GM12878 (cell line): ENCODE data around the gene GABRP.

ENCODE experiments used
- EP300 ChIP-seq, 2 experiments: fragments of 150-350 bp in 1 of 2; IDR thresholded peaks; 2 replicates each; pipeline ENCODE4 v1.6.1; 2011 to 2012; ENCODE audit warnings: low read depth in 2 of 2, low read length in 2 of 2, borderline replicate concordance in 1 of 2, improper control_type of control experiment in 1 of 2, inconsistent platforms in 1 of 2; ENCODE audit not compliant: control insufficient read depth in 1 of 2
- POLR2A ChIP-seq: IDR thresholded peaks from 2 replicates; pipeline ENCODE4 v1.6.1; 2011; ENCODE audit warnings: low read depth, mild to moderate bottlenecking, low read length
- ZNF384 ChIP-seq: IDR thresholded peaks from 2 replicates; pipeline ENCODE4 v1.6.1; 2012; ENCODE audit warnings: low read depth, mild to moderate bottlenecking, low read length, improper control_type of control experiment, borderline replicate concordance
- TF ChIP-seq, protein P1 (sequence below): fragments of 450-650 bp; IDR thresholded peaks from 2 replicates; pipeline ENCODE4 v1.6.1; 2017; ENCODE audit warnings: mild to moderate bottlenecking
- TF ChIP-seq, protein P2 (sequence below): fragments of 450-650 bp; IDR thresholded peaks from 2 replicates; pipeline ENCODE4 v1.6.1; 2017; ENCODE audit warnings: mild to moderate bottlenecking, moderate library complexity
- TF ChIP-seq, protein P3 (sequence below): IDR thresholded peaks from 2 replicates; pipeline ENCODE4 v1.6.1; 2012; ENCODE audit warnings: mild to moderate bottlenecking, low read depth, low read length
- TF ChIP-seq, protein P4 (sequence below), 3 experiments: IDR thresholded peaks in 2 of 3; conservative IDR thresholded peaks in 1 of 3; 2 replicates each; pipeline ENCODE4 v1.5.1; 2011; ENCODE audit warnings: low read depth in 3 of 3, low read length in 3 of 3, mild to moderate bottlenecking in 3 of 3, control low read depth in 2 of 3, moderate library complexity in 2 of 3, inconsistent platforms in 1 of 3, mixed read lengths in 1 of 3; ENCODE audit not compliant: control insufficient read depth in 2 of 3, insufficient read depth in 1 of 3; ENCODE audit errors: extremely low read depth in 1 of 3

GRCh38 chr5:170826117-170826516 is 42.6 kb downstream of the GABRP start:
- TF ChIP-seq ZNF384 (no peak), EP300 (IDR thresholded peaks at IDR 0.05; ENCODE audit: borderline replicate concordance in 1 of 2, control insufficient read depth in 1 of 2, low read depth in 2 of 2, low read length in 2 of 2) (no peak), POLR2A (no peak)
- TF ChIP-seq, protein P1, sequence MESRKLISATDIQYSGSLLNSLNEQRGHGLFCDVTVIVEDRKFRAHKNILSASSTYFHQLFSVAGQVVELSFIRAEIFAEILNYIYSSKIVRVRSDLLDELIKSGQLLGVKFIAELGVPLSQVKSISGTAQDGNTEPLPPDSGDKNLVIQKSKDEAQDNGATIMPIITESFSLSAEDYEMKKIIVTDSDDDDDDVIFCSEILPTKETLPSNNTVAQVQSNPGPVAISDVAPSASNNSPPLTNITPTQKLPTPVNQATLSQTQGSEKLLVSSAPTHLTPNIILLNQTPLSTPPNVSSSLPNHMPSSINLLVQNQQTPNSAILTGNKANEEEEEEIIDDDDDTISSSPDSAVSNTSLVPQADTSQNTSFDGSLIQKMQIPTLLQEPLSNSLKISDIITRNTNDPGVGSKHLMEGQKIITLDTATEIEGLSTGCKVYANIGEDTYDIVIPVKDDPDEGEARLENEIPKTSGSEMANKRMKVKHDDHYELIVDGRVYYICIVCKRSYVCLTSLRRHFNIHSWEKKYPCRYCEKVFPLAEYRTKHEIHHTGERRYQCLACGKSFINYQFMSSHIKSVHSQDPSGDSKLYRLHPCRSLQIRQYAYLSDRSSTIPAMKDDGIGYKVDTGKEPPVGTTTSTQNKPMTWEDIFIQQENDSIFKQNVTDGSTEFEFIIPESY, result no peak
- TF ChIP-seq, protein P2, sequence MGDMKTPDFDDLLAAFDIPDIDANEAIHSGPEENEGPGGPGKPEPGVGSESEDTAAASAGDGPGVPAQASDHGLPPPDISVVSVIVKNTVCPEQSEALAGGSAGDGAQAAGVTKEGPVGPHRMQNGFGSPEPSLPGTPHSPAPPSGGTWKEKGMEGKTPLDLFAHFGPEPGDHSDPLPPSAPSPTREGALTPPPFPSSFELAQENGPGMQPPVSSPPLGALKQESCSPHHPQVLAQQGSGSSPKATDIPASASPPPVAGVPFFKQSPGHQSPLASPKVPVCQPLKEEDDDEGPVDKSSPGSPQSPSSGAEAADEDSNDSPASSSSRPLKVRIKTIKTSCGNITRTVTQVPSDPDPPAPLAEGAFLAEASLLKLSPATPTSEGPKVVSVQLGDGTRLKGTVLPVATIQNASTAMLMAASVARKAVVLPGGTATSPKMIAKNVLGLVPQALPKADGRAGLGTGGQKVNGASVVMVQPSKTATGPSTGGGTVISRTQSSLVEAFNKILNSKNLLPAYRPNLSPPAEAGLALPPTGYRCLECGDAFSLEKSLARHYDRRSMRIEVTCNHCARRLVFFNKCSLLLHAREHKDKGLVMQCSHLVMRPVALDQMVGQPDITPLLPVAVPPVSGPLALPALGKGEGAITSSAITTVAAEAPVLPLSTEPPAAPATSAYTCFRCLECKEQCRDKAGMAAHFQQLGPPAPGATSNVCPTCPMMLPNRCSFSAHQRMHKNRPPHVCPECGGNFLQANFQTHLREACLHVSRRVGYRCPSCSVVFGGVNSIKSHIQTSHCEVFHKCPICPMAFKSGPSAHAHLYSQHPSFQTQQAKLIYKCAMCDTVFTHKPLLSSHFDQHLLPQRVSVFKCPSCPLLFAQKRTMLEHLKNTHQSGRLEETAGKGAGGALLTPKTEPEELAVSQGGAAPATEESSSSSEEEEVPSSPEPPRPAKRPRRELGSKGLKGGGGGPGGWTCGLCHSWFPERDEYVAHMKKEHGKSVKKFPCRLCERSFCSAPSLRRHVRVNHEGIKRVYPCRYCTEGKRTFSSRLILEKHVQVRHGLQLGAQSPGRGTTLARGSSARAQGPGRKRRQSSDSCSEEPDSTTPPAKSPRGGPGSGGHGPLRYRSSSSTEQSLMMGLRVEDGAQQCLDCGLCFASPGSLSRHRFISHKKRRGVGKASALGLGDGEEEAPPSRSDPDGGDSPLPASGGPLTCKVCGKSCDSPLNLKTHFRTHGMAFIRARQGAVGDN, result no peak
- TF ChIP-seq, protein P3, sequence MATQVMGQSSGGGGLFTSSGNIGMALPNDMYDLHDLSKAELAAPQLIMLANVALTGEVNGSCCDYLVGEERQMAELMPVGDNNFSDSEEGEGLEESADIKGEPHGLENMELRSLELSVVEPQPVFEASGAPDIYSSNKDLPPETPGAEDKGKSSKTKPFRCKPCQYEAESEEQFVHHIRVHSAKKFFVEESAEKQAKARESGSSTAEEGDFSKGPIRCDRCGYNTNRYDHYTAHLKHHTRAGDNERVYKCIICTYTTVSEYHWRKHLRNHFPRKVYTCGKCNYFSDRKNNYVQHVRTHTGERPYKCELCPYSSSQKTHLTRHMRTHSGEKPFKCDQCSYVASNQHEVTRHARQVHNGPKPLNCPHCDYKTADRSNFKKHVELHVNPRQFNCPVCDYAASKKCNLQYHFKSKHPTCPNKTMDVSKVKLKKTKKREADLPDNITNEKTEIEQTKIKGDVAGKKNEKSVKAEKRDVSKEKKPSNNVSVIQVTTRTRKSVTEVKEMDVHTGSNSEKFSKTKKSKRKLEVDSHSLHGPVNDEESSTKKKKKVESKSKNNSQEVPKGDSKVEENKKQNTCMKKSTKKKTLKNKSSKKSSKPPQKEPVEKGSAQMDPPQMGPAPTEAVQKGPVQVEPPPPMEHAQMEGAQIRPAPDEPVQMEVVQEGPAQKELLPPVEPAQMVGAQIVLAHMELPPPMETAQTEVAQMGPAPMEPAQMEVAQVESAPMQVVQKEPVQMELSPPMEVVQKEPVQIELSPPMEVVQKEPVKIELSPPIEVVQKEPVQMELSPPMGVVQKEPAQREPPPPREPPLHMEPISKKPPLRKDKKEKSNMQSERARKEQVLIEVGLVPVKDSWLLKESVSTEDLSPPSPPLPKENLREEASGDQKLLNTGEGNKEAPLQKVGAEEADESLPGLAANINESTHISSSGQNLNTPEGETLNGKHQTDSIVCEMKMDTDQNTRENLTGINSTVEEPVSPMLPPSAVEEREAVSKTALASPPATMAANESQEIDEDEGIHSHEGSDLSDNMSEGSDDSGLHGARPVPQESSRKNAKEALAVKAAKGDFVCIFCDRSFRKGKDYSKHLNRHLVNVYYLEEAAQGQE, result no peak
- TF ChIP-seq, protein P4, sequence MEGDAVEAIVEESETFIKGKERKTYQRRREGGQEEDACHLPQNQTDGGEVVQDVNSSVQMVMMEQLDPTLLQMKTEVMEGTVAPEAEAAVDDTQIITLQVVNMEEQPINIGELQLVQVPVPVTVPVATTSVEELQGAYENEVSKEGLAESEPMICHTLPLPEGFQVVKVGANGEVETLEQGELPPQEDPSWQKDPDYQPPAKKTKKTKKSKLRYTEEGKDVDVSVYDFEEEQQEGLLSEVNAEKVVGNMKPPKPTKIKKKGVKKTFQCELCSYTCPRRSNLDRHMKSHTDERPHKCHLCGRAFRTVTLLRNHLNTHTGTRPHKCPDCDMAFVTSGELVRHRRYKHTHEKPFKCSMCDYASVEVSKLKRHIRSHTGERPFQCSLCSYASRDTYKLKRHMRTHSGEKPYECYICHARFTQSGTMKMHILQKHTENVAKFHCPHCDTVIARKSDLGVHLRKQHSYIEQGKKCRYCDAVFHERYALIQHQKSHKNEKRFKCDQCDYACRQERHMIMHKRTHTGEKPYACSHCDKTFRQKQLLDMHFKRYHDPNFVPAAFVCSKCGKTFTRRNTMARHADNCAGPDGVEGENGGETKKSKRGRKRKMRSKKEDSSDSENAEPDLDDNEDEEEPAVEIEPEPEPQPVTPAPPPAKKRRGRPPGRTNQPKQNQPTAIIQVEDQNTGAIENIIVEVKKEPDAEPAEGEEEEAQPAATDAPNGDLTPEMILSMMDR (IDR thresholded peaks at IDR 0.05 in 2 of 3, conservative IDR thresholded peaks at IDR 0.05 in 1 of 3; ENCODE audit: control insufficient read depth in 2 of 3, extremely low read depth in 1 of 3, insufficient read depth in 1 of 3, low read depth in 3 of 3, low read length in 3 of 3), result no peak
